Fibroblast of the aortic adventitia (primary cell): Measurements from ENCODE around the gene SLC24A3. TPM values are rescaled to one million over a fixed set of nuclear protein-coding genes. Genes with fewer than 3 reads are reported as not detected.

Experiments
- DNase-seq: peaks from one replicate; pipeline ENCODE4 v3.0.0-alpha.2; 2010; ENCODE audit warnings: low read depth
- H3K4me3 ChIP-seq: 2 replicates; pipeline ENCODE4 v1.5.1; 2011; ENCODE audit warnings: low read depth, mild to moderate bottlenecking, control low read depth, low read length, moderate library complexity
- total RNA-seq: library from RNA; depleted of rRNA; stranded (reverse); fragments of >200 nt; gene quantifications from 2 replicates; pipeline ENCODE4 v1.2.3, GENCODE V29; 2012; ENCODE audit warnings: low replicate concordance
- TF ChIP-seq, protein P1 (sequence below): IDR thresholded peaks from 2 replicates; pipeline ENCODE4 v1.5.1; 2011; ENCODE audit warnings: mild to moderate bottlenecking, low read length, control low read depth, inconsistent platforms; ENCODE audit not compliant: insufficient read depth

Gene SLC24A3
- total RNA-seq, 1 donor = not detected

DNA sequence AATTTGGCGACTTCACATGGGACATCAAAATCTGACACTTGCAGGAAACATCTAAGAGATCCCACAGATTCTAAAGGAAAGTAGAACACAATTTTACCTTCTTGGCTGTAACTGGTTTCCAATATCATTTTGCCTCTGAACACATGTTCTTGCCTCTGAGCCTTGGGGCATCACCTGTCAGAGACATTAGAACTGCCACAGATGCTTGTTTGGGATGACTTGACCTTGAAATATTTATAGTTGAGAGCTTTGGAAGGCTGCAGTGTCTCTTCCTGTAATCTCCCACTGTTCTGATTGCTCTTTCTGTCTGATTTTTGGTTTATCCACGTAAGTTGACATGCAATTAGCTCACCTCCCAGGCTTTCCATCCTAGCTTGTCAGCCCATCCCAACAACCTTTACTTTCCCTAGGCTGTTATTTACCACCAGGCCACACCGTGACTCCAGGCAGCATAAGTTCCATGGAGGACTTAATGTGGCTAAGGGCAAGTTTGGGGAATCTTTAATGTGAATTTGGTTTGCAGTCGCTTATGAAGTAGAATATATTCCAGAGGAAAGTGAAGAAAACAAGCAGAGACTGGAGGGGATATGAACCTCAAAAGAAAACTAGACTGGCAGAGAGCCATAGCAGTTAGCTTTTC, 289.2 kb downstream of the SLC24A3 start:
- TF ChIP-seq, protein P1, sequence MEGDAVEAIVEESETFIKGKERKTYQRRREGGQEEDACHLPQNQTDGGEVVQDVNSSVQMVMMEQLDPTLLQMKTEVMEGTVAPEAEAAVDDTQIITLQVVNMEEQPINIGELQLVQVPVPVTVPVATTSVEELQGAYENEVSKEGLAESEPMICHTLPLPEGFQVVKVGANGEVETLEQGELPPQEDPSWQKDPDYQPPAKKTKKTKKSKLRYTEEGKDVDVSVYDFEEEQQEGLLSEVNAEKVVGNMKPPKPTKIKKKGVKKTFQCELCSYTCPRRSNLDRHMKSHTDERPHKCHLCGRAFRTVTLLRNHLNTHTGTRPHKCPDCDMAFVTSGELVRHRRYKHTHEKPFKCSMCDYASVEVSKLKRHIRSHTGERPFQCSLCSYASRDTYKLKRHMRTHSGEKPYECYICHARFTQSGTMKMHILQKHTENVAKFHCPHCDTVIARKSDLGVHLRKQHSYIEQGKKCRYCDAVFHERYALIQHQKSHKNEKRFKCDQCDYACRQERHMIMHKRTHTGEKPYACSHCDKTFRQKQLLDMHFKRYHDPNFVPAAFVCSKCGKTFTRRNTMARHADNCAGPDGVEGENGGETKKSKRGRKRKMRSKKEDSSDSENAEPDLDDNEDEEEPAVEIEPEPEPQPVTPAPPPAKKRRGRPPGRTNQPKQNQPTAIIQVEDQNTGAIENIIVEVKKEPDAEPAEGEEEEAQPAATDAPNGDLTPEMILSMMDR = no peak
- H3K4me3 ChIP-seq = no peak overlapping the region
- DNase-seq = no peak

DNA sequence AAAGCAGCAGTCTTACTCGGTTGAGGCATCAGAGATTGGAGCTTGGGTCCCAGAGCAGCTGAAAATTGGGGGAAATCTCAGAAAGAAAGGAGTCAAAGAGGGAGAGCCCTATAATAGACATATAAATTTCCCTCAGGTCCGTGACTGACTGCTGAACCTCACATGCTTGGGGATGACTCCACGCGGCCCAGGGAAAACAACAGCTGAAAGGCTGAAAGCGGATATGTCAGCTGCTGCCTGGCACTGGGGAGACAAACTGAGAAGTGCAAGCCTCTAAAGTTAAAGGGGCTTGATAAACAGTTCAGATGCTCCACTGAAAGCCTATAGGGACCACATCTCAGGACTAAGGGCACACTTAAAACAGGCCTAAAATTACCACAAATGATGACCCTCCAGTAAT, 289.7 kb downstream of the SLC24A3 start:
- DNase-seq = no peak
- H3K4me3 ChIP-seq = no peak overlapping the region
- TF ChIP-seq, protein P1 = no peak

DNA sequence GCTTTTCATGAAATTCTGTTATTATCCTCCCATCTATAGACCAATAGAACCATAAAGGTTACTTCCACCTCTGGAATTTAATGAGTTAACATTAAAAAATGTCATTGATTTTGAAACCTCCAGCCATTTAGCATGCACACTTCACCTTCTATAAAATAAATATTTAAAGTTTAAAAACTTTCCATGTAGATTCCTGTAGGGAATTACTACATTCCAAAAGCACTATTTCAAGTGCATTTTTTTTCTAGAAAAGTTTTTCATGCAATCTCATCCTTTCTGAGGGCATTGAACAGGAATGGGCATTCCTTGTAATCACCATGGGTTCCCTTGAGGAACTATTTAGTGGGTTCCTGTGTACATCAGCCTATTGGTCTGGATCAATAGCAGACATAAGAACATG, 291.8 kb downstream of the SLC24A3 start:
- TF ChIP-seq, protein P1 = no peak
- DNase-seq = no peak
- H3K4me3 ChIP-seq = no peak overlapping the region

DNA sequence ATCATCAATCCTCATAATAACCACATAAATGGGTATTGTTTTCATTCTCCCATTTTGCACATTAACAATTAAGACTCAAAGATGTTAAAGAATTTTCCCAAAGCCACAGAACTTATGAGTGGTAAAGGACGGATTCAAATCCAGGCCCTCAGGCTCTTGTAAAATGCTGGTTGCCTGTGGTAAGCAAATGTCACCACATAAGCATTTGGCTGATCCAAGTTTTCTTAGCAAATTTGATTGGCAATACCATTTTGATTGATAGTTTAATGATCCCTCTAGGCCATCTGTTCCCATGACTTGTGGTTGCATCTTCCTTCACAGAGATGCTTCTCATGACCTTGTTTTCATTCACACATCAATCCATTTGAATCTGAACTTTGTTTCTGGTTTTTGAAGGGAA, 293.6 kb downstream of the SLC24A3 start:
- H3K4me3 ChIP-seq = no peak overlapping the region
- DNase-seq = no peak
- TF ChIP-seq, protein P1 = no peak

DNA sequence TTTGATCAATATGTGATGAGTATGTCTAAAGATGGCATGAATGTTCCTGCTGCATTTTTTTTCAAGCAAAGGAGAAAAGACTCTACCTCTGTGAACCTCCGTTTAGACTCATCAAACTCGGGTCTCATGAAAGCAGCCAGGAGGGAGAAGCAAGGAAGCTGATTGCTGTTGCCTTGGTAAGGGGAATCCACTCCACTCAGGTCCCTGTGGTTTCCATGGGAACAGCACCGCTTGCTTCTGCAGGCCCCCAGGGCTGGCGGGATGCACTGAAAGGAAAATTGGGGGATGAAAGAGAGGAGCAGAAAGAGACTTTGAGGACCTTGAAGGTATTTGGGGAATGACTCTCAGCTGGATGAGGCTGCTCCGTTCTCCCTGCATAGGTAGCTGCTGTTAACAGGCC, 296.0 kb downstream of the SLC24A3 start:
- DNase-seq = no peak
- H3K4me3 ChIP-seq = no peak overlapping the region
- TF ChIP-seq, protein P1 = no peak

DNA sequence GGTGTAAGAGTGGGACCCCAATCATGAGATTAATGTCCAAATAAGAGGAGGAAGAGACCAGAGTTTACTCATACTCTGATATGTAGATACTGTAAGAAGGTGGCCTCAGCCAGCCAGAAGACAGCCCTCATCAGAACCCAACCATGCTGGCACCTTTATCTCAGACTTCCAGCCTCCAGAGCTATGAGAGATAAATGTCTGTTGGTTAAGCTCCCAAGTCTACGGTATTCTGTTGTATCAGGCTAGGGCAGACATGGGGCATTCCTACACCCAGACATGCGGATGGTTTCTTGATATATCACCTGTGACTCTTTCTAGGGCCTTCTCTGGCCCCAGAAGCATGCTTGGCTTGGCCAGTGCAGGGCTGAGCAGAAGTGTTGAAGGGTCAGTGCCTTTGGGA, 298.2 kb downstream of the SLC24A3 start:
- no peak for DNase-seq
- TF ChIP-seq, protein P1 = no peak
- H3K4me3 ChIP-seq = no peak overlapping the region

DNA sequence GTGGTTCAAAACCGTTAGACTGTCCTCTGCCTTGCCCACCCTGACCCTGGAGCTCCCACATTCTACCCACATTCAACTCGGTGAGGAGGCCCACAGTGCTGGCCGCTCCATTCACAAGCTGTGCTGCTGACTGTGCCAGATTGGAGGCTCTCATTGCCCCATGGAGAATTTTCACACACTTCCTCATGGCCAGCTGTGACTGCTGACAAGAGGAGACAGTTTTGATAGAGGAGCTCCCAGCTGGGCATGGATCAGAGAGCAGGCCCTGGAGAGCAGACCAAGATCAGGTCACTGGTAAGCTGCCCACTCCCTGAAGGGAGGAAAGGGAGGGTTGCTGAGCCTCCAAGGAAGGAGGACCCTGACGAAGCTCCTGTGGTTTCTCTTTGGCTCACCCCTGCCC, 299.5 kb downstream of the SLC24A3 start:
- no peak for DNase-seq
- H3K4me3 ChIP-seq = no peak overlapping the region
- TF ChIP-seq, protein P1 = no peak
